Measurements from ENCODE around the gene LRRTM3.

DNA sequence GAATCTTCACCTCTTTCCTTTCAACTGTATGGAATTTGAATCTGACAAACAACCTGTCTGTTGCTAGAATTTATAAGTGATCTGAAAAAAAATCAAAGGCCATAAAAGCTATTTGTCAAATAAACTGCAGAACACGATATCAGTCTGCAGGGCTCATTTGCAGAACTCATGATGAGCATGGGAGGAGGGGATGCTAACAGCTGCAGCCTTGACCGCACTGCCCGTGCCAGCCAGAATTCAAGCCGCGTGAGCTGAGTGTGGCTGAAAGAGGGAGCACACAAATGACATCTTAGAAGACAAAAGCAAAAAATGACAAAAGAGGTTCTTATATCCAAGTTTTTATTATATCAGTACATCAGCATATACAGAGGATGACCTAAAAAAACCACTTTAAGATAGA, 15.7 kb downstream of the LRRTM3 start:
- TF ChIP-seq, protein P1, sequence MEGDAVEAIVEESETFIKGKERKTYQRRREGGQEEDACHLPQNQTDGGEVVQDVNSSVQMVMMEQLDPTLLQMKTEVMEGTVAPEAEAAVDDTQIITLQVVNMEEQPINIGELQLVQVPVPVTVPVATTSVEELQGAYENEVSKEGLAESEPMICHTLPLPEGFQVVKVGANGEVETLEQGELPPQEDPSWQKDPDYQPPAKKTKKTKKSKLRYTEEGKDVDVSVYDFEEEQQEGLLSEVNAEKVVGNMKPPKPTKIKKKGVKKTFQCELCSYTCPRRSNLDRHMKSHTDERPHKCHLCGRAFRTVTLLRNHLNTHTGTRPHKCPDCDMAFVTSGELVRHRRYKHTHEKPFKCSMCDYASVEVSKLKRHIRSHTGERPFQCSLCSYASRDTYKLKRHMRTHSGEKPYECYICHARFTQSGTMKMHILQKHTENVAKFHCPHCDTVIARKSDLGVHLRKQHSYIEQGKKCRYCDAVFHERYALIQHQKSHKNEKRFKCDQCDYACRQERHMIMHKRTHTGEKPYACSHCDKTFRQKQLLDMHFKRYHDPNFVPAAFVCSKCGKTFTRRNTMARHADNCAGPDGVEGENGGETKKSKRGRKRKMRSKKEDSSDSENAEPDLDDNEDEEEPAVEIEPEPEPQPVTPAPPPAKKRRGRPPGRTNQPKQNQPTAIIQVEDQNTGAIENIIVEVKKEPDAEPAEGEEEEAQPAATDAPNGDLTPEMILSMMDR (conservative IDR thresholded peaks at IDR 0.05; ENCODE audit: low read depth in 2 of 2), result no peak
- TF ChIP-seq REST (IDR thresholded peaks at IDR 0.05; ENCODE audit: unreplicated experiment) (no peak), JUNB (IDR thresholded peaks at IDR 0.05; ENCODE audit: unreplicated experiment) (no peak), ZNF331 (CRISPR knock-in tag; IDR thresholded peaks at IDR 0.05; ENCODE audit: low read depth) (no peak), POLR2AphosphoS5 (IDR thresholded peaks at IDR 0.05; ENCODE audit: low read depth) (no peak), EZH2 (IDR thresholded peaks at IDR 0.05; ENCODE audit: low read depth, unreplicated experiment) (no peak), EZH2phosphoT487 (IDR thresholded peaks at IDR 0.05; ENCODE audit: unreplicated experiment) (no peak), NANOG (IDR thresholded peaks at IDR 0.05; ENCODE audit: borderline replicate concordance) (no peak), CREB1 (CRISPR knock-in tag; IDR thresholded peaks at IDR 0.05; ENCODE audit: low read depth) (no peak), STAT1 (IDR thresholded peaks at IDR 0.05; ENCODE audit: unreplicated experiment) (no peak), ETS1 (IDR thresholded peaks at IDR 0.05) (no peak)
